HG02642 (cell line): ENCODE results near the gene PTTG1IP.
A peak's percentile ranks its signal among the peaks of the same experiment; 100 is the strongest.

Source experiments
- ATAC-seq: cut with Tn5 transposase; IDR thresholded peaks from one replicate; pipeline ENCODE4 v1.9.1; 2021; ENCODE audit warnings: mild to moderate bottlenecking; ENCODE audit not compliant: unreplicated experiment, poor library complexity

The PTTG1IP gene

DNA sequence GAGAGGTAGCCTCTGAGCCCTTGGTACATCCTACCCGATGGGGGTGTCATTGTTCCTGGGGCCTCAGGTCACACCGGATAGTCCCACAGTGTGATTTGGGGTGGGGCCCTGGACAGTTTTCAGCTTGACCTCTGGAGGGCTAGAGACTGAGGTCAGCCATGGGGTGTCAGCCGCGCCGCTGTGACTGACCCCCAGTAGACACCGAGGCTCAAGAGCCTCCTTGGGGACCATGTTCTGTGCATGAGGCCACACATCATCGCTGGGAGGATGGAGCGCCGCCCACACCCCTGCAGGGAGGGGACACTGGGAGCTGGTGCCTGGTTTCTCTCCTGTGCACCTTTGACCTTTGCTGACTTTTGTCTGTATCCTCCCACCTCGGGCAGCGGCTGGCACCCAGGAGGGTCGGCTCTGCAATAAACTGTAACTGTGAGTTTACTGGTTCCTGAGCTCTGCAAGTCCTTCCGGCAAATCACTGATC, 24.6 kb upstream of the PTTG1IP start:
- no peak for ATAC-seq

GRCh38 chr21:44897326-44898010, 24.0 kb upstream of the PTTG1IP start:
- no peak for ATAC-seq

GRCh38 chr21:44896561-44897286, 23.2 kb upstream of the PTTG1IP start:
- no peak for ATAC-seq

GRCh38 chr21:44895859-44896258, 22.4 kb upstream of the PTTG1IP start:
- ATAC-seq, result no peak

GRCh38 chr21:44894687-44895302, 21.3 kb upstream of the PTTG1IP start:
- no peak for ATAC-seq

GRCh38 chr21:44893948-44894656, 20.6 kb upstream of the PTTG1IP start:
- ATAC-seq, result no peak

- peak; percentile 9 for ATAC-seq
These were observed 19.7 kb upstream of the PTTG1IP start for GRCh38 chr21:44893278-44893556.

GRCh38 chr21:44892536-44893277, 19.2 kb upstream of the PTTG1IP start:
- peak; percentile 62 for ATAC-seq

DNA sequence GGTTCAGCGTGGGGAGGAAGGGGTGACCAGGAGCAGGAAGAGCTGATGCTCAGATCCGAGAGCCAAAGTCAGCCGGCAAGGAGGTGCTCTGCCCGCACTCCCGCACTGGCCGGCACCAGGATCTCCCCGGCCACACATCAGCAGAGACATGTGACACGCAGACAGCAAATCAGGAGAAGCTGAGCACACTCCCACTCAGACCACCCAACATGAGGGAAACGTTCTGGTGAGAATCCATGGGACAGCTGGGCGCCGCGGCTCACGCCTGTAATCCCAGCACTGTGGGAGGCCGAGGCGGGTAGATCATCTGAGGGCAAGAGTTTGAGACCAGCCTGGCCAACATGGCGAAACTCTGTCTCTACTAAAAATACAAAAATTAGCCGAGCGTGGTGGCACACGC, 18.6 kb upstream of the PTTG1IP start:
- no peak for ATAC-seq

- ATAC-seq, result no peak
These were observed 18.1 kb upstream of the PTTG1IP start for GRCh38 chr21:44891631-44892031.

DNA sequence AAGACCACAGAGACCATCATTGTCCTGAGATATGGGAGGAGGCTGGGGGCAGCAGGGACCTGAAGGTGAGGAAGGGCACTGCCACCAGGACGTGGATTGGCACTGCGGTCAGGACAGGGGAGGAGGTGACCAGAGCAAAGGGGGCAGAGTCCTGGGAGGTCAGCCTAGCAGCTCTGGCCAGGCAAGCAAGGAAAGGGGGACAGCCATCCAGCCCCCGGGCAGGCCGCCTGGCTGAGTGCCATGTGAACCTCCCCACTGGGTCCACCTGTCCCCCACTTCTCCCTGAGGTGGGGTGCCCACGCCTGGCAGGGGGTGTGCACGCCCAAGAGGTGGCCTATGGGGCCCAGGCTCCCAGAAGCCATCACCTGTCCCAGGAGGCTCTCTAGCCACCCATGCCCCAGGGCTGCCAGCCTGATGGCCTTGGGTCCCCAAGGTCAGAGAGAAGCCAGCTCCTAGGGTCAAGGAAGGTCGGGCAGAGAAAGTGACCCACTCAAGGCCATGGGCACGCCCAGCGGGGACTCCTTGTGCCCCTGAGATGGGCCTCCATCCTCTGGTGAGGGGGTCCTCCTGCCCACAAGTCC, 17.6 kb upstream of the PTTG1IP start:
- no peak for ATAC-seq

- no peak for ATAC-seq
These were observed 16.9 kb upstream of the PTTG1IP start for GRCh38 chr21:44890338-44890931.

DNA sequence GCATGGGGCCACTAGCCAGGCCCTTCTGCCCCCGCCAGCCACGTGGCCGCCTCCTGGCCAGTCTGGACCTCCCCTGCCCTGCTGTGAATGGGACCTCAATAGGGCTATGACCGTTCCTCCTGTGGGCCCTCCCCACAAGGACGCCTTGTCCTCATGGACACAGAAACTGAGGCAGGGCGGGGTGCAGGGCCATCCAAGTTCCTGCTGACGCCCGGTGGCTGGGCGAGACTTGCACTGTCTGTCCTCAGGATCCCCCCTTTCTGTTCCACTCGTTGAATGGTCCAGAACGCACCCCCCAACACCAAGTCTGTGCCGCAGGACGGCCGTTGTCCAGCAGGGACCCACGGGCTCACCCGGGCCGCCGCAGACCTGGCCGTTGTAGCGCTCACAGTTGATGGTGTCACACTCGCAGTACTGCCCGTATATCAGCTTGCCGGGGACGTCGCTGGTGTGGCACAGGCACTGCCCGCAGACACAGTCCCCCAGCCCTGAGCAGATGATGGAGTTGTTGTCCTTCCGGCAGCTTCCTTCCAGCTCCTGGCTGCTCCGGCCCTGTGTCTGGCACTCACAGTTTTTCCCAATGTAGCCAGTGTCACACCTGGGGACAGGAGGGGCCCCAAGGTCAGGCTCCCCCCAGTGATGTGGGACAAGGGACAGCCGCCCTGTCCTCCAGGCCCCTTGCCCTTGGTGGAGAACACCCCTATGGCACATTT, 16.3 kb upstream of the PTTG1IP start:
- no peak for ATAC-seq

DNA sequence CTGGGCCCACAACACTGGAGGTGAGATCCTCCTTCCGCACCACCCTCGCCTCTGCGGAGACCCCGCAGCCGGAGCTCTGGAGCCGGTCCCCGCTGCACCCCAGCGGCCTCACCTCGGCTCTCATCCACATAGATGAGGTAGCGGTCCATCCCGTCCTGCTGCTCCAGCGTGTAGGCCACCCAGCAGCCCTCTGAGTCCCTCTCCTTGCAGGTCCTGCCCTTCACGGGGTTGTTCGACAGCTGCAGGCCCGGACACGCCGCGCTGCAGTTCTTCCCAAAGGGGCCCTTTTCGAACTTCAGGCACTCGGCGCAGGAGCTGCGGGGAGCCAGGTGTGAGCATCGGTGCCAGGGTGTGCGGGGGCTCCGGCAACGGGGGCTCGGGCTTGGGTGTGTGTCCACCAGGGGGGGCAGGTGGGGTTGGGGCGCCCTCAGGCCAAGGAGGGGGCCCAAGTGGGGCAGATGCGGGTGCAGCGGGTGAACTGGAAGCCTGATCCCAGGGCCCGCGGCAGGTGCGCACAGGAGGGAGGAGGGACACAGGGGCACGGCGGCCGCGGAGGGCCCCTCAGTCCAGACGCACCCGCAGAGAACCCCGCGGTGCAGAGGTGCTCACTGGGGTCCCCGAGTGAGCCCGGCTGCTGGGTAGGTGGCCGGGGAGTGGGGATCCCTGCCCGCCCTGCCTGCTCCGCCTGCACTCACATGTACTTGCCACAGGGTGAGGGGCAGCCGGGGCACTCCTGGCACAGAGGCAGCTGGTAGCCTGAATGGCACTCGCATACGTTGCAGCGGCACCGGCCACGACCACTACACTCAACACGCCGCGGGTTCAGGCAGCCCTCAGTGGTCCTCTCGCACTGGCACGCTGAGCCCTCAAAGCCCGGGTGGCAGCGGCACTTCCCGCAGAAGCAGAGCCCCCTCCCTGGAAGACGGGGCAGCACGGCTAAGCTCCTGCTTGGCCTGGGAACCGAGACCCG, 15.4 kb upstream of the PTTG1IP start:
- no peak for ATAC-seq

DNA sequence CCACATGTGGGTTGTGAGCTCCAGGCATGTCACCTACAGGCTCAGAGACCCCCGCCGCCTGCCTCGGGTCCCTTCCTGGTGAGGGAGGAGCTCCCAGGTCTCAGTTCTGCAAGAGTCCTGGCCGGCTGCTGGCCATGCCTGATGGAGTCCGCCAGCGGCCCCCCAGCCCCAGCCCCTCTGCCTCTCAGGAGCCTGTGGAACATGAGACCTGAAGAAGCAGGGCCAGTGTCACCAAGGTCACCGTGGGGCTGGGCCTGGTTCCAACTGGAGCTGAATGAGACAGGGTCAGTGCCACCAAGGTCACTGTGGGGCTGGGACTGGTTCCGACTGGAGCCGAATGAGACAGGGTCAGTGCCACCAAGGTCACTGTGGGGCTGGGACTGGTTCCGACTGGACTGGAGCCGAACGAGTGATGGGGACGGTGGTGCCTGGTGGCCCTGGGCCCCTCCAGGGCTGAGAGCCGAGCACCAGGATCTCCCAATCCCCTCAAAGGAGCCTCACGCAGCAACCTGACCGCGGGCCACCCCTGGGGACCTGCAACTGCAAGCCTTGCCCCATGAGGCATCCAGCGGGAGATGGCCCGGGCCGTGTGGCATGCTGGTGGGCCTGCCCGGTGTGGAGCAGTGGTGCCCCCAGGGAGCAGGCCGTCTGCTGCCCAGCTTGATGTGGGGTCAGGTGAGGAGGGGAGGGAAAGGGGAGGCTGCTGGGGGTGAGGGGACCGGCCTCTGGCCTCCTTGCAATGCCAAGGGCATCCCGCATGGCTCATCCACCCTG, 14.5 kb upstream of the PTTG1IP start:
- ATAC-seq, result no peak

GRCh38 chr21:44887126-44887806, 13.8 kb upstream of the PTTG1IP start:
- ATAC-seq, result no peak
